Subcutaneous preadipocyte (primary cell): ENCODE measurements around the gene CCNB1IP1. TPM values are rescaled to one million over a fixed set of nuclear protein-coding genes. Genes with fewer than 3 reads are reported as not detected.

Experiments
- small RNA-seq: library from RNA; depleted of rRNA; stranded (forward); fragments of <200 nt; gene quantifications from one replicate; pipeline ENCODE3, GENCODE V24; 2012
- total RNA-seq: library from RNA; depleted of rRNA; stranded (reverse); fragments of >200 nt; gene quantifications from 2 replicates; pipeline ENCODE4 v1.2.3, GENCODE V29; 2012

The CCNB1IP1 gene, protein sequence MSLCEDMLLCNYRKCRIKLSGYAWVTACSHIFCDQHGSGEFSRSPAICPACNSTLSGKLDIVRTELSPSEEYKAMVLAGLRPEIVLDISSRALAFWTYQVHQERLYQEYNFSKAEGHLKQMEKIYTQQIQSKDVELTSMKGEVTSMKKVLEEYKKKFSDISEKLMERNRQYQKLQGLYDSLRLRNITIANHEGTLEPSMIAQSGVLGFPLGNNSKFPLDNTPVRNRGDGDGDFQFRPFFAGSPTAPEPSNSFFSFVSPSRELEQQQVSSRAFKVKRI
- 30.5 and 33.8 TPM in 2 replicates for total RNA-seq

DNA sequence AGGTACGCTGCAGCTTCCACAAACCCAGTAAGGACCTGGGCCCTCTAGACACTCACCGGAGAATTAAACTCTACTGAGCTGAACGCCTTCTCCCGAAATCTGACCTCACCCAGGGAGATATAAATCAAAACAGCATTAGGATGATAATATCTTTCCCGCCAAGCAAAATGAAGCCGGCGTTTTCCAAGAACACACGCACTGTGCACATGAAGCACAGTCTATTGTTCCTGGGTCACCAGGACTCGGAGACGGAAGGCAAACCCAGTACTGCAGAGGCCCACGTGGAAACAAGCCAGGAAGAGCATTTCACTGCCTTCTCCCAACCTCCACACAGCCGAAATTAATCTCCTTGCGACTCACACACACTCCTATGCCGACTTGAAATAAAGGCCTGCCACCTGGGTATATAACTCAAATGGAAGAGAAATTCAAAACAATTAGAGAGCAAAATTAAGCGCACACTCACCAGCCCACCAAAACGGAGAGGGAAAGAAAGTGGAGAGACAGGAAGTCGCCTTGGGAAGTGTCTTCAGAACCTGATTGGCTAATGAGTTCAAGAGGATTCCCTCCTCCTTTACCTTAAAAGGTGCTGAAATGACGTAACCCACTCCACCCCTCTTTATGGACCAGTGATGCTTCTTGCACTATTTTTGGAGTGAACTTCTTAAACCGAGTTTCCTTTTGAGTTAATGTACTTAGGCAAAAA is at the start of gene CCNB1IP1:
CCNB1IP1 (minus strand) TSS at position 492 of the 706 bp plus-strand sequence. CDS start 16,756 bp downstream, outside the sequence.

DNA sequence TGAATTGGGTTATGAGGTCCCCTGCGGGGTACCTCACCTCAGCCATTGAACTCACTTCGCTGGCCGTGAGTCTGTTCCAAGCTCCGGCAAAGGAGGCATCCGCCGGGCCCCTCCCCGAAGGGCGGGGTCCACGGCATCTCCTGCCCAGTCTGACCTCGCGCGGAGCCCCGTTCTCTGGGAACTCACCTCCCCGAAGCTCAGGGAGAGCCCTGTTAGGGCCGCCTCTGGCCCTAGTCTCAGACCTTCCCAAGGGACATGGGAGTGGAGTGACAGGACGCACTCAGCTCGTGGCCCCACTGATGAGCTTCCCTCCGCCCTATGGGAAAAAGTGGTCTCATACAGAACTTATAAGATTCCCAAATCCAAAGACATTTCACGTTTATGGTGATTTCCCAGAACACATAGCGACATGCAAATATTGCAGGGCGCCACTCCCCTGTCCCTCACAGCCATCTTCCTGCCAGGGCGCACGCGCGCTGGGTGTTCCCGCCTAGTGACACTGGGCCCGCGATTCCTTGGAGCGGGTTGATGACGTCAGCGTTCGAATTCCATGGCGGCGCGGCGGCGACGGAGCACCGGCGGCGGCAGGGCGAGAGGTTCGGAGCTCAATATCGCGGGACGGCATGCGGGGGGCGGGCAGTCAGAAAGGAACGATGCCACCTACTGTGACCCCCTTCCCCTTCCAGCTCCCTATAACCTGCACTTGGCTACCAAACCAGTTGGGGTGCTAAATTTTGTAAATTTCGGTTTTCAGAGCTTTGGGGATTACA is 10.2 kb upstream of the CCNB1IP1 start, which contains the start of gene PARP2:
PARP2 (plus strand) TSS at position 544 of the 770 bp plus-strand sequence; CDS start at position 551, 7 bp downstream.

DNA sequence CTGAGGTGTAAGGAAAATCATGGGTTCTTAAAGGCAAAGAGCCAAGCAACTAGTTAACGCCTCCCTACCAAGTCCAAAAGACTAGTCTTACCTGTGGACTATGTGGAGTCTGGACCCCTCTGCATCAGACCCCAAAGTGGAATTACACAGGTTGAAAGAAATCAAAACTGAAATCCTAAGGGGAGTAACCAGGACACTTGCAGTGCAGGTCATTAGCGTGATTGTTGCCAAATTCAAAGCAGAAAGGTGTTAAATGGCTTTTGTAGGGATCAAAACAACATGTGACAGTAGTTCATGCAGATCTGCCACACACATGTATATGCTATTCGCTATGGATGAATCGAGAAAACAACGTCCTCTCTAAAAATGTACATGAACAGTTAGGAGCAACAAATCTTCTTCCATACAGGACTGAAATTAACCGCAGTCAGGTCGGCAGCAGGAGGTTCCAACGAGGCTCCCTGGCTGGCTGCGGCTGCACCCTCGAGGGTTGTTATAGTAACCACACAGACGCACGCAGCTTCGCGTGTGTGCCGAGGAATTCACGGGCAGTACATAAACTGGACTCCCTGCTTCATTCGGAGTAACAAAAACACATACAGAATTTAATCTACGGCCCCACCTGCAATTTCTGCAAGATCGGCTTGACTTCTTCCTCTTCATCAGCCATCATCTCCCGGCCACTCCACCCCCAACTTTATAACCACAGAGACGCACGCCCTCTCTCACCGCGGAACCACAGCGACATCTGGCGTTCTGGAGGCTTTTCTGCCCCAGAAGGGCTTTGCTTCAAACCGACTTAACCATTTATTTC is 27.6 kb downstream of the CCNB1IP1 start, which contains the start of gene TTC5:
TTC5 (minus strand) TSS at position 687 of the 814 bp plus-strand sequence; CDS start at position 673, 14 bp downstream.

Small RNAs within 50 kb of the gene (small RNA-seq; reads per million reads assigned to genes)
- 4.2 reads per million, percentile 91 among the genes with 10 or more reads in this experiment for gene SNORA79B
- 248 reads per million, percentile 99 among the genes with 10 or more reads in this experiment for gene SNORD126

Other genes with a start within 250 kb of the CCNB1IP1 start
- not detected in 2 replicates for gene OR4K17, start 222.5 kb downstream of the CCNB1IP1 start, total RNA-seq
- gene OR4N5, start 194.5 kb downstream of the CCNB1IP1 start, total RNA-seq, result not detected in 2 replicates
- gene OR11G2, start 142.4 kb downstream of the CCNB1IP1 start, total RNA-seq, result not detected in 2 replicates
- not detected in 2 replicates for gene OR11H6, start 109.6 kb downstream of the CCNB1IP1 start, total RNA-seq
- gene OR11H7, start 104.3 kb downstream of the CCNB1IP1 start, total RNA-seq, result not detected in 2 replicates
- gene OR11H4, start 94.0 kb downstream of the CCNB1IP1 start, total RNA-seq, result not detected in 2 replicates
- 12.1 and 16.4 TPM in 2 replicates for gene TTC5, start 27.3 kb downstream of the CCNB1IP1 start, total RNA-seq
- 8.1 and 13.3 TPM in 2 replicates for gene PARP2, start 10.4 kb upstream of the CCNB1IP1 start, total RNA-seq
- gene TEP1, start 80.2 kb upstream of the CCNB1IP1 start, total RNA-seq, result 16.5 and 20.1 TPM in 2 replicates
- gene KLHL33, start 102.9 kb upstream of the CCNB1IP1 start, total RNA-seq, result under 0.01 and 0.20 TPM in 2 replicates
- 41.2 and 43.0 TPM in 2 replicates for gene OSGEP, start 121.5 kb upstream of the CCNB1IP1 start, total RNA-seq
- gene APEX1, start 121.9 kb upstream of the CCNB1IP1 start, total RNA-seq, result 36.6 and 52.2 TPM in 2 replicates
- 23.5 and 27.9 TPM in 2 replicates for gene PIP4P1, start 128.2 kb upstream of the CCNB1IP1 start, total RNA-seq
- 65.0 and 73.9 TPM in 2 replicates for gene PNP, start 136.1 kb upstream of the CCNB1IP1 start, total RNA-seq
- gene RNASE10, start 172.3 kb upstream of the CCNB1IP1 start, total RNA-seq, result not detected in 2 replicates
- not detected in 2 replicates for gene RNASE9, start 227.8 kb upstream of the CCNB1IP1 start, total RNA-seq